ENCODE measurements around the gene TRIL.

The TRIL gene, protein sequence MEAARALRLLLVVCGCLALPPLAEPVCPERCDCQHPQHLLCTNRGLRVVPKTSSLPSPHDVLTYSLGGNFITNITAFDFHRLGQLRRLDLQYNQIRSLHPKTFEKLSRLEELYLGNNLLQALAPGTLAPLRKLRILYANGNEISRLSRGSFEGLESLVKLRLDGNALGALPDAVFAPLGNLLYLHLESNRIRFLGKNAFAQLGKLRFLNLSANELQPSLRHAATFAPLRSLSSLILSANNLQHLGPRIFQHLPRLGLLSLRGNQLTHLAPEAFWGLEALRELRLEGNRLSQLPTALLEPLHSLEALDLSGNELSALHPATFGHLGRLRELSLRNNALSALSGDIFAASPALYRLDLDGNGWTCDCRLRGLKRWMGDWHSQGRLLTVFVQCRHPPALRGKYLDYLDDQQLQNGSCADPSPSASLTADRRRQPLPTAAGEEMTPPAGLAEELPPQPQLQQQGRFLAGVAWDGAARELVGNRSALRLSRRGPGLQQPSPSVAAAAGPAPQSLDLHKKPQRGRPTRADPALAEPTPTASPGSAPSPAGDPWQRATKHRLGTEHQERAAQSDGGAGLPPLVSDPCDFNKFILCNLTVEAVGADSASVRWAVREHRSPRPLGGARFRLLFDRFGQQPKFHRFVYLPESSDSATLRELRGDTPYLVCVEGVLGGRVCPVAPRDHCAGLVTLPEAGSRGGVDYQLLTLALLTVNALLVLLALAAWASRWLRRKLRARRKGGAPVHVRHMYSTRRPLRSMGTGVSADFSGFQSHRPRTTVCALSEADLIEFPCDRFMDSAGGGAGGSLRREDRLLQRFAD

GRCh38 chr7:28958235-28958979 lies at the start of gene TRIL:
TSS of gene TRIL (minus strand) at chr7:28958330. CDS start at chr7:28958046, 284 bp downstream.
- DNase-seq, result no peak

- no peak for DNase-seq
Observed at GRCh38 chr7:29007127-29007526, 49.0 kb upstream of the TRIL start.

DNA sequence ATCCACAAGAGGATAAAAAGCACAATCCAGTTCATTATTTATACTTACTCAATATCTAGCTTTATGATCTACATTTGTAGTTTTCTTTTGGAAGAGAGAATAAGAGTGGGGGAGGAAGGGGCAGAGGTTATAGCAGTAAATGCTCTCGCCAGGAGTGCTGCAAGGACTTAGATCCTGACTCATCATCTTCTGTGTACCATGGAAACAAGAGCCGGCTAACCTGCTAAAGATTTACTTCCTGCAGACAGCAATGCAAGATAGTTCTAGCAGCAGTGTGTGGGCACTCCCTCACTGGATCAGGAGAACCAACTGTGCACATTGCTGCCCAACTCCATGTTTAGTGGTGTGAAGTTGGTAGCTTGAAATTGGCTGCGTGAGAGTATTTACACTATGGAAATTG lies 47.7 kb upstream of the TRIL start:
- no peak for DNase-seq

GRCh38 chr7:29005406-29005805 lies 47.3 kb upstream of the TRIL start:
- DNase-seq, result no peak

DNA sequence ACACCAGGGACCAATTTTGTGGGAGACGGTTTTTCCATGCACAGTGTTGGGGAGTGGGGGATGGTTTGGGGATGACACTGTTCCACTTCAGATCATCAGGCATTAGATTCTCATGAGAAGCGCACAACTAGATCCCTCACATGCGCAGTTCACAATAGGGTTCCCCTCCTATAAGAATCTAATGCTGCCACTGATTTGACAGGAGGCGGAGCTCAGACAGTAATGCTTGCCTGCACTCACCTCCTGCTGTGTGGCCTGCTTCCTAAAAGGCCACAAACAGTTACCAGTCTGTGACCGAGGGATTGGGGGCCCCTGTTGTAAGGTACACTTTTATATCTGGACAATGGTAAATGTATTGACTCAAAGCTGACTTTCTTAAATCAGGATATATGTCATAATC lies 45.6 kb upstream of the TRIL start:
- no peak for DNase-seq

DNA sequence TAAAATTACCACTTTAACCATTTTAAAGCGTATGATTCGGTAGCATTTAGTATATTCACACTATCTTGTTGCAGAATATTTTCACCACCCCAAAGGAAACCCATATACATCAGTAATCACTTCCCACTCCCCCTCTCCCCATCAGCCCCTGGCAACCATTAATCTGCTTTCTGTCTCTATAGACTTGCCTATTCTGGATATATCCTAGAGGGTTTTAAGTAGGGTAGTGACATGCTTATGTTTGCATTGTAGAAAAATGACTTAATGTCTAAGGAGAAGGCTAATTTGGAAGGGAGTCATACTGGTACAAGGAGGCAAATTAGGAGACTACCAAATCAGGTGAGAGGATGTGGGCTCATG lies 42.6 kb upstream of the TRIL start:
- DNase-seq, result no peak

DNA sequence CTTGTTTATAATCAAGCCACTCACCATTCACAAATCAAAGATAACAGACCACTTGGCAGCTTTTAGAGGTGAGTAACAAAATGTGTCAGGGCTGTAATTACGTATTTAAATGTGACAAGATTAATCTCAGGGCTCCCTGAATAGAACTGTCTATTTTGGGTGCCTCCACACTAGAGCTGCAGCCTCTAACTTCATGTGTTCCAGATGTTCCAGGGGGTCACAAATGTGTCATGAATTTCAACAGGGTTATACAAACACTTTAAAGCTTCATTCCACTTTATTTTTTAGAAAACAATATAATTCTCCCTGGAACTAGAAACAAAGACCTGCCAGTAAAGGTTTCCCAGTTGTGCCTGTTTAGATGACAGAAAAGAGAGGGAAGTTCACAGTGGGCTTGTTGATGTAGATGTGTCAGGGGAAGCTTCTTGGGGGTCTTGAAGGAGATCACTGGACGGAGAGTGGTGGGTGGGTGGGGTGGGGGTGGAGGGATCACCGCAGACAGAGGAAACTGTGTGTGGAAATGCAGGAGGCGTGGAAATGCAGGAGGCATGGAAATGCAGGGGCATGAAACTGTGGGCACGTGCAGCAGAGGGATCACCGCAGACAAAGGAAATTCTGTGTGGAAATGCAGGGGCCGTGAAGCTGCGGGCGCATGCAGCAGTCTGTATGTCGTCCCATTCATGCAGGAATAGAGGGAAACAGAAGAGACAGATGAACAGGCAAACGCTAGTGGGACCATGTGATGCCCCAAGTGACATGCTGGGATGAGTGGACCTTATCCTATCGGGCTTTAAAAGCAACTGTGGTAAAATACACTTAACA lies 42.0 kb upstream of the TRIL start:
- DNase-seq, result no peak

- DNase-seq, result no peak
Observed at GRCh38 chr7:28999427-28999826, 41.3 kb upstream of the TRIL start.

DNA sequence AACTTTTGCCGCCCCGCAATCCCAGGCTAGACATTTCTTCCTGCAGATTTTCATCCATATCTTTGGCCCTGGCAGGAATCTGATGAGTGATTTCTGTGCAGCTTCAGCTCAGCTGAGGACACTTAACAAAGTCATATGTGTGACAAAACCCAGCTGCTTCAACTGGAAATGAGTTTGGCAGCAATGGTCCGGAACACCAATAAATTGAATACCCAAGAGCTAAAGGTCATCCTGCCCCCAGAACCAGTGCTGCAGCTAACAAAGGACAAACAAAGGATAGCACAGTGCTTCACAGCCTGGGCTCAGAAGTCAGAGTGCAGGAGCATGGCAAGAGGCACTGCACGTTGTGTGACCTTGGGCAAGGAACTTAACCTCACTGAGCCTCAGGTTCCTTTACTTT lies 40.0 kb upstream of the TRIL start:
- peak; percentile 24 for DNase-seq

- peak; percentile 7 for DNase-seq
Observed at GRCh38 chr7:28996836-28997235, 38.7 kb upstream of the TRIL start.

- DNase-seq, result no peak
Observed at GRCh38 chr7:28993371-28993770, 35.2 kb upstream of the TRIL start.

DNA sequence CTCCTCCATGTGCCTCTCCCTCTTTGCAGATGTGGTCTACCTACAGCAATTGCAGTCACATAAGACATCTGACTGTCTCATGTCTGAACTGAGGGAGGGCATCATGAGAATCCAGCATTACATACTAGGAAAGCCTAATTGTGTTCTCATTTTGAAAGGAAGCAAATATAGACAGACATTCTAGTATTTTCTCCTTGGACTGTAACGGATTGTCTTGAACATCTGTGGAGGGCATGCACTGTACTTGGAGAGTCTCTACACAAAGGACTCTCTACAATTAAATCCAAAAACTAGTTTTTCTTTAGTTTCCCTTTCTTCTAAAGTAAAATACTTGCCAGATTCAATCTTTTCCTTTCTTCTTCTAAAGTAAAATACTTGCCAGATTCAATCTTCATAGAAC lies 34.7 kb upstream of the TRIL start:
- no peak for DNase-seq

- no peak for DNase-seq
Observed at GRCh38 chr7:28990200-28990960, 32.2 kb upstream of the TRIL start.

- no peak for DNase-seq
Observed at GRCh38 chr7:28989211-28989980, 31.3 kb upstream of the TRIL start.

DNA sequence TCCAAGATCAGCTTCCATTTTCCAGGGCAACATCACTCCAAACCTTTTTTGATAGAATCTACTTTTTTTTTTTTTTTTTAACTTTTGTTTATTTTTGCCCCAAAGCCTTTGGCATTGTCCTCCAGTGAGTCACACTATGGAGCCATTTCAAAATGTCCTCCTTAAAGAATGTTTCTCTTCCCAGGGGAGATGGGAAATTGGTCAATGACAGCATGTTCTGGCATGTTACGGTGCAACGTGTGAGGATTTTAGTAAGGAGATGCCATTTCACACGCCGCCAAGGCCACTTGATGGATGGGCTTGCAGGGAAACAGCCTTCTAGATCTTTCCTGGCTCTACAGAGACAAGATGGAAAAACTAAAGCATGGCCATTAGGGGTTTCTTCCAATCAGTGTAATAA lies 30.7 kb upstream of the TRIL start:
- no peak for DNase-seq

GRCh38 chr7:28988091-28988490 lies 30.0 kb upstream of the TRIL start:
- DNase-seq, result no peak

DNA sequence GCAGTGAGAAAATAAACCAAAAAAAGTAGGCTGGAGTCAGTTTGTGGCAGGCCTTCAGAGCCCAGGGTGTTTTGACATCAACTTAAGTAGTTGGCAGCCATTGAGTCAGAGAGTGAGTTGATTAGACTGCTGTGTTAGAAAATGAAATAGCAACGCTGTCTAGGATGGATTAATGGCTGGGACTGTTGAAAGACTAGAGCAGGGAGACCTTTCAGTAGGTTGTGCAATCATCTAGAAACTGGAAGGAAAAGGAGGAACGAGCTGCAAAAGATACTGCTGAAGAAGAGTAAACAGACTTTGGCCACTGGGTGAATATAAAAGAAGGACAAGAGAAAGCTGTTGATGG lies 28.6 kb upstream of the TRIL start:
- no peak for DNase-seq

DNA sequence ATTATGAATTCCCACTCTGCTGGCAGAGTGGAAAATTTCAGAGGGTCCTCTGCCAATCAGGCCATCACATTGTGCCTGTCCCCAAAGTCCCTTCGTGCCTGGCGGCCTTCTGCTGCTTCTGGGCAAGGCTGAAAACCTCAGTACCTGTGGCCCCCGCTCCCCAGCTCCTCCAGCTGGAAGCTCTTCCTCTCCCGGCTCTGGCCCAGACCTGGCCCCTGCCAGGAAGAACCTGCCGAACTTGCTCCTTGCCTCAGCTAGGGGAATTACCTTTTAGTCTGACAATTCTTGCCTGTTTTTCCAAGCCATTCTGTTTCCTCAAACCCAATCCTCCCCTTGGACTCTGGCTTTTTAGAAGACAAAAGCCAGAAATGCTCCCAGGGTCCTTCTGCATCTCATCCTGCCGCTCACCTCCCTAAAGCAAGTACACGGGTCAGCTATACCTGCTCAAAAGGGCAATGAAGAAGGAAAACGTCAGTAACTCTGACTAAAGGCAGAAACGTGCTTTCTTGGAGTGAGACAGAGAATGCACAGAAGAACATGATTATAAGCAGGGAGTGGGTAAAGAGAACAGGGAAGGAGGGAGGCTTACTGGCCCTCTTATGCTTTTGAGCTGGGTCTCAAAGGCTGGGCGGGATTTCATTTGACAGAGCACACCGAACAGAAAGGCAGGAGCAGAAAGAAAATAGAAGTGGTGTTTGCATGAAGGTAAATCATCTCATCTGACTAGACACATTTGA lies 28.1 kb upstream of the TRIL start:
- DNase-seq, result no peak

DNA sequence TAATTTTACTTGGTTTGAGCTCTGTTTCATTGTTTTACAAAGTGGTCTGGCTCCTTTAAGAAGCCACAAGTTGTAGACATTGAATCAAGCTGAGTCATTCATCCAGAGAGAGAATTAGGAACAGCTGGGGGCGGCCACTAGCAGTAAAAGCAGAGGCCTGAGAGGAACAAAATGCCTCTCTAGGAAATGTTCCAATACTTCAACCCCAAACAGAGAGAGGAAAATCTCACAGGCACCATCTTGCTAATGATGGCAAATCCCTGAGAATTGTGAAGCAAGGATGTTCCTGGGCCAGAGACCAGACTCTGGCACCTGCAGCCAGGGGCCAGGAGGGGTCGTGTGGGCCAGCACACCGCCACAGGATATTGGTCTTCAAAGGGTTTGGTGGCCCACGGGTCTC lies 26.5 kb upstream of the TRIL start:
- no peak for DNase-seq

GRCh38 chr7:28984217-28984616 lies 26.1 kb upstream of the TRIL start:
- no peak for DNase-seq

Measured in SHP77 treated with DMSO at 0.1 percent for 48 hours (cell line).